HG03159 (cell line): ENCODE results near the gene PRDM16.

ENCODE experiments used
- ATAC-seq: cut with Tn5 transposase; IDR thresholded peaks from one replicate; pipeline ENCODE4 v1.9.1; 2021; ENCODE audit warnings: mild to moderate bottlenecking, moderate library complexity; ENCODE audit not compliant: unreplicated experiment

PRDM16 gene

DNA sequence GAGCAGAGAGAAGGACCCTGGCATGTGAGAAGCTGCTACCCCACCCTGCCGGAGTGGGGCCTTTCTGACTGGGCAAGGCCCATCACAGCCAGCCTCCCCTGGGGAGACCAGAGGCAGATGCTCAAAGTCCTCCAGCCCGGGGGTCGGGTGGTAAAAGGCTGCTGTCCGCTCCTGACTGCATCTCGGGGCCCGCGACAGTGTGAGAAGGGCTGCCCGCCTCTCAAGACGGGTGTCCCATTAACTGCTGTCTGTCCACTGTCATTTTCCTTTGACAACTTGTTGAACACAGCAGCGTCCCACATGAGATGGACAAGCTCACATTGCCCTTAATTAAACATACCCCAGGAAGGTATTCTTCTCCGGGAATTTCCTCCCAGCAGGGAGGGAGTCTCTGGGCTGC is 294.0 kb downstream of the PRDM16 start:
- no peak for ATAC-seq

DNA sequence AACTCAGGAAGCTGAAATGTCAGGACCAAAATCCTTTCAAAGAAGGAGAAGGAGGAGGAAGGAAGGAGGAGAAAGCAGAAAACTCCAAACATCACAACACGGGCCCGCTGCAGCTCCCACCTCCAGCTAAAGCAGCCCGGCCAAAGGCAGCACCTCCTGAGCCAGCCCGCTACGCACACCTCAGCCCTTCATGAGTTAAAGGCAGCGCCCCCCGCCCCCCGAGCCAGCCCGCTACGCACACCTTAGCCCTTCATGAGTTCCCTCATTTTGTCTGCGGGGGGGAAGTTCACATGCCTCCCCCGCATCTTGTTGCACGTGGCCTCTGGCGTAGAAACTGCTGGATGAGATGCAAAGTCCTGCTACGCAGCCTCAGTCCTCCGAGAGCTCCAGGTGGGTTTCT is 294.8 kb downstream of the PRDM16 start:
- no peak for ATAC-seq

DNA sequence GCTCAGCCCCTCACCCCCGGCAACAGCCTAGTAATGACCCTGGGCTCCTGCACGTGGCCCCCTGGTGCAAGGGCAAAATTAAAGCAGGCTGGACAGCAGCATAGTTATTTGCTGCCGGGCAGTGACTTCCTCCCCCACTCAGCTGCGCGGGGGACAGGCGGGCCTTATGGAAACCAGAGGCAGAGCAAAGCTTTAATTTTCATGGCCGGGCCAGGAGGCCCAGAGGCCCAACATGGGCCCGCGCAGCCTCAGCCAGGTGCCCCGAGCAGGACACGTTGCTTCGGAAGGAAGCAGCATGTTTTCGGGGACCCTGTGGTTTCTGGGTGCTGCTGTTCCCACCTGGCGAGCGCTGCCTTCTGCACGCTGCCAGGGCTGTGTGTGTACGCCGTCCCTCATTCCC is 295.5 kb downstream of the PRDM16 start:
- ATAC-seq = no peak

DNA sequence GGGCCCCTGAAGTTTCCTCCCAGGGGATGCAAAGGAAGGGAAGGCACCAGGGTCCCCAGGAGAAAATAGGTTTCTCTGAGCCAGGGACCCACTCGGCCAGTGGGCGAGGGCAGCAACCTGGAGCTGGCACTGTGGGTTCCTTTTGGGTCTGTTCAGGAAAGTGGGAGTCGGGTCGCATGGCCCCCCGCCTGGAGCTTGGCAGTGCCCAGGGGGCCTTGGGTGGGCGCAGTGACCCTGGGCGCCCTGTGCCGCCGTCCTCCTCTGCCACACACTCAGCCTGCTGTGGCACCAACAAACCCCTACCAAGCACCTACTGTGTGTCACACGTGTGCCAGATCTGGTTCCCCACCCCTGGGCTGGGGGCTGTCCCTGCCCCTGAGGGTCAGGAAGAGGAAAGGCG is 296.0 kb downstream of the PRDM16 start:
- ATAC-seq = no peak

DNA sequence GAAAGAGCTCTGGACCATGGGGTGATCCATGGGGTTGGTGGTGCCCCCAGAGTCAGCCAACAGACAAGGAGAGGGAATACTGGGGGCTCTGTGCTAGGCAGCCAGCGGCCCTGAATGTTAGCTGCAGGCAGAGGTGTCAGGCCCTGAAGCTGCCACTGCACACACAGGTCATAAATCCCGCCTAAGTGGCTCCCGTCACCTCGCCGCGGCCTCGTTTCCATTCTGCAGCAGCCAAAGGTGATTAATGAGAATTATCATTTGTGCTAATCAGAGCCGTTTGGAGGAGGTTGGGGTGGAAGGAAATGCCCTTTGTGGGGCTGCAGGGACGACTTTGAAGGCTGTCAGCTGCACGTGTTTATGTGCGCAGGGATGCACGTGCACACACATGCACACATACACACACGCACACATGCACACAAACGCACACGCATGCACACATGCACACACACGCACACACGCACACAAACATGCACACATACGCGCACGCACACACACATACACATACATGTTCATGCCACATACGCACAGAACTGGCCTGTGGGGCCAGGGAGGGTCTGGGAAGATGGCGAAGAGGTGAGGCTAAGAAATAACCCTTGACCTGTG is 296.6 kb downstream of the PRDM16 start:
- no peak for ATAC-seq

DNA sequence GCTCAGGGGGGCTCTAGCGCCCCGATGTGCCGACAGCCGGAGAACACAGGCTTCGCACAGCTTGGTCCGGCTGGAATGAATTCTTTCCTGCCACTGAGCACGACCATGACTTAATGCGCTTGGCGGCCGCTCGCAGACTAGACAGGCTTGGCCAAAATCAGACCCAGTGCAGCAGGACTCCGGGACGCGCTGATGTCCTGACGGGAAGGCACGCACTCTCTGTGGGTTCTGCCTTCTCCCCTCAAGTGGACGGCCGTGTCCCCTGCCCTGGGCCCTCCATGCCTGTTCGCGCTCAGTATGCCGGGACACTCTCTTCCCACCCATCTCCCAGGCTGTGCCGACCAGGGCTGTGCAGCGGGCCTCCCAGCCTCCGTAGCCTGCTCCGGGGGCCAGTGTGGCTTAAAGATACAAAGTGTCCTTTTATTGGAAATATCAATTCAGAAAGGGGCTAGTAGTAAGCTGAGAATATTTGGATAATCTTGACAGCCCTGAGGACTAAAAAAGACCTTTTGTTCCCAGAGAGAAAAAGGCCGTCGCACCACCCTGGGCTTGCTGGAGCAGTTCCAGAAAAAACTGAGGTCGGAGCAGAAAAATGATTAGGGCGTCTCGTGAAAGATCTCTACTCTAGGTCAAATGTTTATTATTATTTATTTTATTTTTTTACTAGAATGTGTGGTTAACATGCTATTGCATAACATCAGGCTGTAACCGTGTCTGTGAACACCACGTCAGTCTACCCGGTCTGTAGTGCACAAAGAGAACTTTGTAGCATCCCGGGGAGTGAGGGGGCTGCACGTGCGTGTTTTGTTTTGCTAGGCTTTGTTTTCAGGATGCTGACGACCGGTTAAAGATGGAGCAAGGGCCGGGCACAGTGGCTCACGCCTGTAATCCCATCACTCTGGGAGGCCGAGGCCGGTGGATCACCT is 297.4 kb downstream of the PRDM16 start:
- ATAC-seq = no peak

DNA sequence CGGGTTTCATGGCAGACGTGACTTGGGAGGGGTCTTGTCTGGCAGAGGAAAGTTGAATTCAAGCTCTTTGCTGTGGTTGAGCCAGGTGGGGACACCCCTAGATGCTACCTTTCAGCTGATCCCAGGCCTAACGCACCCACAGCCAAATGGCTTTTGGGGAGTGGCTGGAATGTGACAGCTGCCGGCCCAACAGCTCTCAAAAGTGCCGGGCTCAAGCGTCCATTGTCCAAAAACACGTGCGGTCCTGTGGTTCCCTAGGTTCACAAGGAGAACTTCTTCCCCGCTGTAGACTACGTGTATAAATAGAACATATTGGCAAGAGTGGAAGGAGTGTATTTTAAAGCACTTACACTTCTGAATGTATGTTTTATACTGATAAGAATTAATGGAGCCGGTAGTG is 298.4 kb downstream of the PRDM16 start:
- ATAC-seq = no peak

DNA sequence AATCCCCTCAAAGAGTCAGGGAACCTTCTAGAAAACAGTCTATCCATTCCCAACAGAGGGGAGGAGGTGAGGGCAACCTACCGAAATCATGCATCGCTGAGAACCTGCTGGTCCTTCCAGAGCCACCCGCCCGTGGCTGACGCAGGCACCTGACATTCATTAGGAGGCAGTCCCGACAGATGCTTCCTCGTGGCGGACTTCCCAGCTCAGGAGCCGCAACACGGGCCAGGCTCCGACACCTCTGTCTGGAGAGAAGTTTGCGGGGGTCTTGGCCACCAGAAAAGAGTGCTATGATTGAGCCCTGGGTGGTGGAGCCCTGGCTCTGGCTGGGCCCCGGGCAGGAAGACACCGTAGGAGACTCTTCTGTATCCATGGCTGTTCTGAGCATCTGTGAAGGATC is 299.1 kb downstream of the PRDM16 start:
- ATAC-seq = no peak

DNA sequence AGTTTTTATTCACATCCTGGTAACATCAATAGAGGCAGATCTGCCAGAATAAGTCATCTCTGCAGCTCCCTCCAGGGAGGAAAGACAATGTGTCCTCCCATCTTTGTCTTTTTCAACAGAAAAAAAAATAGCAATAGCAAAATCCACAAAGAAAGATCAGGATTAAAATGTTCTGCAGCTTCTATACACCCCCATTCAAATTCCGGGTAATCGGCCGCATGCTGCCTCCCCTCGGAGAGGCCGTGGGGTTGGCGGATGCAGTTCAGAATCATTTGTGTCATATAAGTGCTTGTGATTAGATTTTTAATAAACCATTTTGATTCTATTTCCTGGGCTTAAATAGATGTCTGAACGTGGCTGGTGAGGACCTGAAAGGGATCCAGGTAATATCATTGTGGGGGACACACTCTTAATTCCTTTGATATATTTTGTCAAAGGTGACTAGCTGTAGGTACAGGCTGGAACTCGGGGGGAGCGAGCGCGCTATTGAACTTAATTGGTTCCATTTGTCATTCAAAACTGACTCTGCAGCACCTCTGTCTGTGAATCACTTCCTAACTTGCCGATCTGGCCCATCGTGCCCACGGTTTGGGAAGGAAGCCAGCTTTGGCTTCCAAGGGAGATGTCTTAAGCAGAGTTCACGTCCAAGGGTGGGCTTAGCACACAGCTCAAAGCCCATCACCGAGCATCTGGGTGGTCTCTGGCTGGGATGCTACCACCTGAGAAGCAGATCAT is 299.9 kb downstream of the PRDM16 start:
- no peak for ATAC-seq

DNA sequence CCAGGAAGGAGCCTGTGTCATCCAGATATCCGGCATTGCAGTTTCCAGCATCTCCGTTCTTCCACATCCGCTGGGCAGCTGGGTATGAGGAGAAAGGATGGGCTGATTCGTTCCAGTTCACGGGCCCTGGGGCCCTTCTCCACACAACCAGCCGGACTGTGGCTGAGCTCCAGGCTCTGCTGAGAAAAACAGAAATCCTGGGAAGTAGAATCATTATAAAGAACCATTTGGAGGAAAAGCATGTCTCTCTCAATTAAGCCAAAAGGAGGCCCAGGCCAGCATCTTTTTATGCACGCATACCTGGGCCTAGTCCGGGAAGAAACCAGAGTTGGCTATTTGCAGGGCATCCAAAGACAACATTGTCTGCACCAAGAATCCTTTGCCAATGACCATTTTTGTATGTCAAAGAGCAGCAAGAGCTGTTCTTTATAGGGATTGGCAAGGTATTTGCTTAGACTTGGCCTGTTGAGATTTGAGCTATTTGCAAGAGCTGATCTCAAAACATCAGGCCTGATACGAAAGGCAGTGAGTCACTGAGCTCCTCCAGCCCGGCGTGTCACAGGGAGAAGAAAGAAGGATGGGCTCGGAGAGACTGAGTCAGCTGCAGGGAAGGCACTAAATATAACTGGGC is 300.6 kb downstream of the PRDM16 start:
- no peak for ATAC-seq

DNA sequence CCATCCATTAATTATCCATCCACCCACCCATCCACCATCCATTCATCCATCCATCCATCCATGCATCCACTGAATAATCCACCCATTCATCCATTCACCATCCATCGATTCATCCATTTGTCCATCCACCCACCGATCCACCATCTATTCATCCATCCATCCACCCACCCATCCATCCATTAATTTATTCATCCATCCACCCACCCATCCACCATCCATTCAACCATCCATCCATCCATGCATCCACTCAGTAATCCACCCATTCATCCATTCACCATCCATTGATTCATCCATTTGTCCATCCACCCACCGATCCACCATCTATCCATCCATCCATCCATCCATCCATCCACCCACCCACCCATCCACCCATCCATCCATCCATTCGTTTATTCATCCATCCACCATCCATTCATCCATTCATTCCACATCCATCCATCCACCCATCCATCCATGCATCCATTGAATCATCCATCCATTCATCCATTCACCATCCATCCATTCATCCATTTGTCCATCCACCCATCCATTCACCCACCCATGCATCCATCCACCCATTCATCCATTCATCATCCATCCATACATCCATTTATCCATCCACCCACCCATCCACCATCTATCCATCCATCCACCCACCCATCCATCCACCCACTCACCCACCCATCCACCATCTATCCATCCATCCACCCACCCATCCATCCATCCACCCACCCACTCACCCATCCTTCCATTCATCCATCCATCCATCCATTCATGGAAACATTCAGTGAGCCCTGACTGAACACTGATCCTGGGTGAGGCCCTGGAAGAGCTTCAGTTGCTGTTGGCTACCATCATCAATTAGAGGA is 302.1 kb downstream of the PRDM16 start:
- no peak for ATAC-seq

DNA sequence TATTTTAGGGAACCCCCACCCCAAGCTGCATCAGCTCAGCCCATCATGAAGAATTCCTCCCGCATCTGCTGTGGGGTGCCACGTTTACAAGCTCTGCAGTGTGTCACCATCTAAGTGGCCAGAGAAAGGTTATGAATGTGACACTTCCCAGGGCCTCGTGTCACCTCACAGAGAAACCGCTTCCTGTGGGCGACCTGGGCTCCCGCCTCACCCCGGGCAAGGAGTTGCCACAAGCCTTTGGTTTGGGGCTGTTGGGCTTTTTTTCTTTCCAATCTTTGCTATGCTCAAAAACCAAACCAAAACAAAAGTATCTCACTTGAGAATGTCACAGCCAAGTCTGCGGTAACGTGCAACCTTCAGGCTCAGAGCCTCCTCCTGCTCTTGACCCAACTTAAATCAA is 303.3 kb downstream of the PRDM16 start:
- no peak for ATAC-seq

DNA sequence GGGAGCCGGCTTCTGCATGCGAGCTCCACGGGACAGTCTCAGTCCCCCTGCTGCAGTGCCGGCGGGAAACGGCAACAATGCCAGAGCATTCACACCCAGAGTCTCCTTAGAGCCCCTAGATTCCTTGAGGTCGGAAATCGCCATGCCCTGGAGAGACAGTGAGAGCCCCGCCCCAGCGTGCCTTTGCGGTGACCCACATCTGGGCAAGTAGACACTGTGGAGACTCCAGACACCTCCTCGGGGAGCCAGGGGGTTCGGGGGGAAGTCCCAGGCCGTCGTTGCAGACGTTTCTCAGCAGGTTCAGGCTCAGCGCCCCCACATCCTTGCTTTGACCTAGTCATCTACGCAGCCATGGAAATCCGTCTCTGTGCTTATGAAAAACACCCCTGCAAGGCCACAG is 304.2 kb downstream of the PRDM16 start:
- ATAC-seq = no peak

DNA sequence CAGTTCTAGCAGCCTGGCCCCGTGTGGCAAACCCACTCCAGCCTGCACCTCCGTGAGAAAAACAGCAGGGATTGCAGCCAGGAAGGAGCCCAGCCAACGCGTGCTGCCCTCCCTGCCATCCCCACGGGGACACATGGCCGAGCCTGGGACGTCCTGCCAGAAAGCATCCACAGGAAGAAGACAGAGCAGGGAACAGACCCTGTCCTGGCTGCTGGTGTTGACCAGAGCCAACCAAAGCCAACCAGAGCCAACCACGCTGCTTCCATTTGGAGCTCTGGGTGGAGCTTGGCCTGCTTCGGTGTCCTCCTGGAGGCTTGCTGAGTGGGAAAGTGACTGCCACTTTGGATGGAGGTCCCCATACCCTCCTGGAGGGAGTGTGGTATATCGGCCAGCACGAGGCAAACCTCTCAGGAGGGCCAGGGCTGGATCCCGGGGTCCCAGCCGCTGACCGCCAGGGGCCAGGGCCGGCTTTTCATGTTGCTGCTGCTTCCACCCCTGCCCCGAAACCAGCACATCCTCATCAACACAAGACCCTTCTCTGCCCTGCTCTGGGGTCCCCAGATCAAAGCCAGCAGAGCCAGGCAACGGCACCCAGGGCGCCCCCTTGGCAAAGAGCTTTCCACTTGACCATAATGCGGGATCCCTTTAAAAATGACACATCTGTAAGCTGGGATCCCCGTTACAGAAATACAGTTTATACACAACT is 304.9 kb downstream of the PRDM16 start:
- ATAC-seq = no peak

DNA sequence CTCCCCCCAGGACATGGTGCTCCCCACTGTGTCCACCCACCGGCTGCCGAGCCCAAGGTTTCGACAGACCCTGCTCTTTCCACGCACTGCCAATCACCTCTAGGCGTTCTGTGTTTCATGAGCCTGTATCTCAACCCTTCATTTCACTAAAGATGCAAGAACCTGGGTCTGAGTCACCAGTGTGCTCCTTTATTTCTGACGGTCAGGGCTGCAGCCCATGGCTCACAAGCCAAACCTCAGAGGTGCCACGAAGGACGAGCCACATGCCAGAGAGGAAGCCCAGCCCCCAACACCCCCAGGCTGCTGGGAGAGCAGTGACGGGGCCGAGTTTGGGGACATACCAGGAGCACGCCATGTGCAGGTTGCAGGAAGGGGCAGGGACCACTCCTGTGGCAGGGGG is 306.2 kb downstream of the PRDM16 start:
- no peak for ATAC-seq

DNA sequence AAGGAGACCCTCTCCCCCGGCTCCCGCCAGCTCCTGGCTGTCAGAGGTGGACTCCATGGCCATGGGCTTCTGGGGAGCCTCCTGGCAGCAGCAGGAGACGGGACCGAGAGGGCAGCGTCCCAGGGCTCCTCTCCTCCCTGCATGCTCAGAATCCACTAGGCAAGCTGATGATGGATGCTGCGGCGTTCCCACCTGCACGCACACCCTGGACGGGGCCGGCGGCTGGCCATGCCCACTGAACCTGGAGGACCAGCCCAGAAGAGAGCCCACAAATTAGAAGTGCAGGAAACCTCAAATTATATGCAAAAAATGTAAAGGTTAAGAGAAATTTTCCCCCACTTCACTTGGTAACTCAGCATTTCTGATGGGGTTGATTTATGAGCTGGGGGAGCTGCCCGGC is 308.2 kb downstream of the PRDM16 start:
- ATAC-seq = no peak

DNA sequence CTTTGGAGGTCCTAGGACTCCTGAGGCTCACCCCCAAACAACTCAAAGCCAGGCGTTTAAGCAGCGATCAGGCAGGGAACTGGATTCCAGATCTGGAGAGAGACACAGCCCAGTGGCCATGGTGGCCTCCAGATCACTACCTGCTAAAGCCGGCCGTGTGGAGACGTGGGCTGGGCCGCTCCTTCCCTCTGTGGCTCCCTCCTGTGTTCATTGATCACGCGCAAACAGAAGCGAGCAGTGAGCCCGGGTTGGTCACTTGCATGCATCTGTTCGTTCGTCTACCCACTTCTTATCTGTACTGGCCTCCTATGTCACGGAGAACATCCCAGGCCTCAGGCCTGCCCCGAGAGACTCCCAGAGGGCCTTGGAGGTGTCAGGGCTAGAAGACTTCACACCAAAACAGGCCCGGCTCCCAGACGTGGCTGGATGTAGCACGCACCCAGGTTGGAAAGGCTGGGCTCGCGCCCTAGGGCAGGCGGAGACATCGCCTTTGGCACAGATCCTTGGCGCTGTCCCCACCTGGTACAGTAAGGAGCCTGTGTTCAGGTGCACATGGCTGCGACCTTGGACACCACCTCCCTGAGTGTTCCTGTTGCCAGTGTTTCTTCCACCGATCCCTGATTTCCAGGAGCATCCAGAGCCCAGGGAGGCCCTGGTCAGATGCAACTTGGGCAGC is 308.7 kb downstream of the PRDM16 start:
- no peak for ATAC-seq

DNA sequence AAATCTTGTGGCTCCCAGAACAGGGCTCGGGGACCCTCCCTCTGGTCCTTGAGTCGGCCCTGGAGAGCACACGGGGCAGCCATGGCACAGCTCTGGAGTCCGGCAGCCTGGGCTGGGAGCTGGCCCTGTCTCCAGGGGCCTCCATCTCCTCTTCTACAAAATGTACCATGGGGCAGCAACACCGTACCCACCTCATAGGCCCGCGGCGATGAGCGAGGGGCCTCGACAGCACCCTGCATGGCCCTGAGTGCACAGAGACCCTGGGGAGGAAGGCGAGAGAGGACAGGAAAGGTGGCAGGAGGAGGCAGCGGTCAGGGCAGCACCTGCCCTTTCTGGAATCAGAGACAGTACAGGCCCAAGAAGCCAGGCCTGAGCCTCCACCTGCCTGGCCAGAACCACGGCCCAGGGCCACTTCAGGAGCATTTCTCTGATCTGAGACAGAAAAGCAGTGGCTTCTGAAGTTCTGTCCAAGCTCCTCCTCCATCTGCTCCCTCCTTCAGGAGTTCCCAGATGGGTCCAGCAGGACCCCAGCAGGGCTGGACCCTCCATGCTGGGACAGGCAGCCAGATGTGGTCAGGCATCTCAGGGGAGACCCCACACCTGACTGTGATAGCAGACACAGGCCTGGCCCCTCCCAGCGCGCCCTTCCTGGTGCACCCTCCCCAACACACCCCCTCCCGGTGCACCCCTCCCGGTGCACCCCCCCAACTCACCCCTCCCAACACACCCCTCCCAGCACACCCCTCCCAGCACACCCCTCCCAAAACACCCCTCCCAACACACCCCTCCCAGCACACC is 309.6 kb downstream of the PRDM16 start:
- no peak for ATAC-seq

DNA sequence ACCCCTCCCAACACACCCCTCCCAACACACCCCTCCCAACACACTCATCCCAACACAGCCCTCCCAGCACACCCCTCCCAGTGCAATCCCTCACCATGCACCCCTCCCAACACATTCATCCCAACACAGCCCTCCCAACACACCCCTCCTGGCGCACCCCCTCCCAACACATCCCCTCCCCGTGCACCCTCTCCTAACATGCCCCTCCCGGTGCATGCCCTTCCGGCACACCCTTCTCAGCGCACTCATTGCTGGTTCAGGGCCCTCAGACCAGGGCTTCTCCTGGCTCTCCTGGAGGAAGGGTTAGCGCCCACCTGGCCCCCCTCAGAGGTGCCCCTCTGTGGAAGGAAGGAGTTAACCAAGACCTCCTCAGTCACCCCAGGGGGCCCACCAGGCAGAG is 310.9 kb downstream of the PRDM16 start:
- ATAC-seq = no peak
